Naive B cell (primary cell): ENCODE results near the gene CTRB2. TPM values are rescaled to one million over a fixed set of nuclear protein-coding genes. Genes with fewer than 3 reads are reported as not detected.
A peak's percentile ranks its signal among the peaks of the same experiment; 100 is the strongest.
"Not testable (repeated sequence)": the region's sequence is repeated elsewhere in the genome, so short reads cannot be mapped to it uniquely, and the experiment has no call there.

ENCODE experiments used
- ATAC-seq, 2 donors: fragments of 150-1000 bp; cut with Tn5 transposase; 2 replicates each; pipeline ENCODE4 v1.10.0; 2021; ENCODE audit warnings: low read depth in 2 of 2, mild to moderate bottlenecking in 2 of 2, moderate library complexity in 2 of 2
- DNase-seq: peaks from one replicate; pipeline ENCODE4 v3.0.0; 2022
- H3K27ac Mint-ChIP-seq, 6 donors: one replicate each; pipeline ENCODE4 v1.8.0; 2020 to 2022; ENCODE audit warnings: mild to moderate bottlenecking in 6 of 6, mixed read lengths in 6 of 6, moderate library complexity in 5 of 6, inconsistent platforms in 2 of 6
- H3K27me3 Mint-ChIP-seq, 3 donors: one replicate each; pipeline ENCODE4 v1.8.0; 2021 to 2022; ENCODE audit warnings: mixed read lengths in 3 of 3, mild to moderate bottlenecking in 1 of 3
- H3K36me3 Mint-ChIP-seq, 2 donors: one replicate each; pipeline ENCODE4 v1.8.0; 2020 to 2022; ENCODE audit warnings: mixed read lengths in 2 of 2, inconsistent platforms in 1 of 2, mild to moderate bottlenecking in 1 of 2
- H3K4me1 Mint-ChIP-seq, 3 donors: one replicate each; pipeline ENCODE4 v1.8.0; 2020 to 2022; ENCODE audit warnings: mixed read lengths in 3 of 3, inconsistent platforms in 1 of 3, mild to moderate bottlenecking in 1 of 3, moderate library complexity in 1 of 3
- H3K4me3 Mint-ChIP-seq, 8 donors: one replicate each; pipeline ENCODE4 v1.8.0; 2020 to 2022; ENCODE audit warnings: mild to moderate bottlenecking in 8 of 8, mixed read lengths in 8 of 8, moderate library complexity in 8 of 8, inconsistent platforms in 2 of 8
- H3K9me3 Mint-ChIP-seq, 7 donors: one replicate each; pipeline ENCODE4 v1.8.0; 2020 to 2022; ENCODE audit warnings: mixed read lengths in 7 of 7, mild to moderate bottlenecking in 5 of 7, inconsistent platforms in 2 of 7, moderate library complexity in 1 of 7
- polyA plus RNA-seq, 6 donors: library from polyadenylated mRNA; unstranded; fragments of 300-500 nt; fragmentation: Illumina TruSeq; gene quantifications; one replicate each; pipeline ENCODE4 v1.2.3, GENCODE V29; 2021; ENCODE audit warnings: low read depth in 6 of 6

The CTRB2 gene
- polyA plus RNA-seq, 6 donors from 2014 or later, result not detected

- peaks cover 68 to 89% (median 88%) of the 10 kb centered on the region in 3 donors for H3K27me3 Mint-ChIP-seq
- peaks cover 29 to 40% (median 37%) of the 10 kb centered on the region in 3 donors for H3K4me1 Mint-ChIP-seq
- DNase-seq, result no peak
- H3K27ac Mint-ChIP-seq, result no peak overlapping the region
- H3K9me3 Mint-ChIP-seq, result peaks cover 0 to 3% (median 0%) of the 10 kb centered on the region in 7 donors
- no peaks in the 10 kb centered on the region for H3K36me3 Mint-ChIP-seq
- H3K4me3 Mint-ChIP-seq, result peak overlapping the region in 1 of 8 donors; percentile 13
- ATAC-seq, result no peak
Observed at GRCh38 chr16:75248142-75248535, 41.2 kb upstream of the CTRB2 start.

- H3K4me3 Mint-ChIP-seq, result no peak overlapping the region
- DNase-seq, result no peak
- no peaks in the 10 kb centered on the region for H3K36me3 Mint-ChIP-seq
- peaks cover 74 to 89% (median 88%) of the 10 kb centered on the region in 3 donors for H3K27me3 Mint-ChIP-seq
- H3K27ac Mint-ChIP-seq, result no peak overlapping the region
- peaks cover 28 to 40% (median 36%) of the 10 kb centered on the region in 3 donors for H3K4me1 Mint-ChIP-seq
- peaks cover 0 to 3% (median 0%) of the 10 kb centered on the region in 7 donors for H3K9me3 Mint-ChIP-seq
- no peak for ATAC-seq
Observed at GRCh38 chr16:75247249-75247648, 40.3 kb upstream of the CTRB2 start.

DNA sequence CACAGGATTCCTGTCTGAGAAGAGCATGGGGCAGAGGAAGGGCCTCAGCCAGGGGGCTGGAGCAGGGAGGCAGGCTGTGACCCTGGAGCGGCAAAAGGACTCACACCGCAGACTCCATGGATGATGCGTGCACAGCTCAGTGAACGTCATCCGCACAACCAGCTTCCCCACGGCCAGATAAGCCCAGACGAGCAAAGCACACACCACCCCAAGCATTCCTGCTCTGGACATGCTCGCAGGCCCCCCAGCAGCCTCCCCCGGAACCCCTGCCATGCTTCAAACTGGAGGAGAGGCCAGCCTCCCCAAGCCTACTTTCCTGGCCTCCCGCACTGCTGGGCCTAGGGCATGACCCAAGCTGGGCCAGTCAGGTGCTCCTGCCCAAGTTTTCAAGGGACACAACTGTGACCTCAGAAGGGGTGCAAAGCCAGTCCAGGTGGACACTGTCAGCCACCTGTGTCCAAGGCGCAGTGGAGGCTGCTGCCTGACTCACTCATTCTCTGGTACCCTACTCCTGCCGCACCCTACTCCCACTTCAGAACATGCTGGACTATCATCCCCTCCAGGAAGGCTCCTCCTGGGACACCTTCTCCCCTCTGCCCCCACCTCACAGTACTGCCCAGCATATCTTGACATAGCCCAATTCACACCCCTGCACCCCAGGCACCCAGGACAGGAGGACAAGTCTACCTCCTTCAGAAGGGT, 39.7 kb upstream of the CTRB2 start:
- peaks cover 72 to 89% (median 87%) of the 10 kb centered on the region in 3 donors for H3K27me3 Mint-ChIP-seq
- peaks cover 22 to 34% (median 30%) of the 10 kb centered on the region in 3 donors for H3K4me1 Mint-ChIP-seq
- H3K36me3 Mint-ChIP-seq, result no peaks in the 10 kb centered on the region
- H3K27ac Mint-ChIP-seq, result no peak overlapping the region
- H3K4me3 Mint-ChIP-seq, result peak overlapping the region in 2 of 8 donors; percentile 13 to 39
- ATAC-seq, result no peak
- peaks cover 0 to 3% (median 0%) of the 10 kb centered on the region in 7 donors for H3K9me3 Mint-ChIP-seq
- no peak for DNase-seq

DNA sequence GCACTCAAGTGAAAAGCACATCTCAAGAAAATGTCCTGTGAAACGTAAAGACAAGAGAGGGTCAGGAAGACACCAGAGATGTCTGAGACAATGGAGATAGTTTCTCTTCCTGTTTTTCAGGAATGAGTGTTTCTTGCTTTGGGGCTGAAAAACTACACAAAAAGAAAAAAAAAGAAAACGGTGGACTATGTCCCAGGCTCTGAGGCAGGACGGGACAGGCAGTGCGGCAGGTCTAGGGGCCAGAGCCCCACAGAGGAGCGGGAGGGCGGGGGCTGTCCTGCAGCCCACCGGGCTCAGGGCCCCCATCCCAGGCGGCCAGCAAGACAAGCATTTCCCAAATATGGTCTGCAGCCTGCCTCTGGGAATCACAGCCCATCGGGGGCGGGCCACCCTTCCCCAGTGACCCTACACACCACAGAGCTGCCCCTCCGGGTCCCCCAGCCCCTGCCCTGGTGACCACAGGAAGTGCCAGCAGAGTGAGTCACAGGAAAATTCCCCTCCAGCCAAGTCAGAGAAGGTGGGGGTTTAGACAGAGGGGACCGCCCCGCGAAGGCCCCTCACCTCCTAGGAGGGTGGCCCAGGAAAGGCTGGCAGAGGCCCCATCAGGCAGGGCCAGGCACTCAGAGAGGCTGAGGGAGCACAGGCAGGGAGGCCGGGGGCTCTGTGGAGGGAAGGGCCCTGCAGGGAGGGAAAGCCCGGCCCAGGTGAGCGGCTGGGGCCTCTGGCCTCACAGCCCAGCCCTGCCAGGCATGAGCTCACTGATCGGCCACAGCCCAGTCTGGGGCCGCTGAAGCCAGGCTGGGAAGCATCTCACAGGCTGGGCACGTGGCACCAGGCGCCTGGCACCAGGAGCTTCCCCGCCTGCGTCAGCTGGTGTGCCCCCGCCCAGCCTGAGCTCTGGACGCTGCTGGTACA, 38.1 kb upstream of the CTRB2 start:
- Mint-ChIP-seq H3K4me1 (peaks cover 18 to 28% (median 27%) of the 10 kb centered on the region in 3 donors), H3K27ac (no peak overlapping the region), H3K9me3 (peaks cover 0 to 3% (median 0%) of the 10 kb centered on the region in 7 donors), H3K36me3 (no peaks in the 10 kb centered on the region), H3K4me3 (peak overlapping the region in 1 of 8 donors; percentile 81), H3K27me3 (peaks cover 79 to 96% (median 90%) of the 10 kb centered on the region in 3 donors)
- peak; percentile 40 to 41 for ATAC-seq
- no peak for DNase-seq

GRCh38 chr16:75244225-75244809, 37.4 kb upstream of the CTRB2 start:
- ATAC-seq (no peak), DNase-seq (no peak)
- peak overlapping the region in 2 of 8 donors; percentile 23 to 41 for H3K4me3 Mint-ChIP-seq
- H3K9me3 Mint-ChIP-seq, result peaks cover 0 to 3% (median 0%) of the 10 kb centered on the region in 7 donors
- H3K27me3 Mint-ChIP-seq, result peaks cover 78 to 94% (median 92%) of the 10 kb centered on the region in 3 donors
- H3K4me1 Mint-ChIP-seq, result peaks cover 14 to 28% (median 24%) of the 10 kb centered on the region in 3 donors
- H3K27ac Mint-ChIP-seq, result no peak overlapping the region
- no peaks in the 10 kb centered on the region for H3K36me3 Mint-ChIP-seq

GRCh38 chr16:75243667-75244224, 36.8 kb upstream of the CTRB2 start:
- DNase-seq (no peak), ATAC-seq (no peak)
- Mint-ChIP-seq H3K4me3 (peak overlapping the region in 2 of 8 donors; percentile 33 to 62), H3K36me3 (no peaks in the 10 kb centered on the region), H3K4me1 (peaks cover 14 to 28% (median 24%) of the 10 kb centered on the region in 3 donors), H3K9me3 (peaks cover 0 to 3% (median 0%) of the 10 kb centered on the region in 7 donors), H3K27ac (no peak overlapping the region), H3K27me3 (peaks cover 77 to 94% (median 94%) of the 10 kb centered on the region in 3 donors)

DNA sequence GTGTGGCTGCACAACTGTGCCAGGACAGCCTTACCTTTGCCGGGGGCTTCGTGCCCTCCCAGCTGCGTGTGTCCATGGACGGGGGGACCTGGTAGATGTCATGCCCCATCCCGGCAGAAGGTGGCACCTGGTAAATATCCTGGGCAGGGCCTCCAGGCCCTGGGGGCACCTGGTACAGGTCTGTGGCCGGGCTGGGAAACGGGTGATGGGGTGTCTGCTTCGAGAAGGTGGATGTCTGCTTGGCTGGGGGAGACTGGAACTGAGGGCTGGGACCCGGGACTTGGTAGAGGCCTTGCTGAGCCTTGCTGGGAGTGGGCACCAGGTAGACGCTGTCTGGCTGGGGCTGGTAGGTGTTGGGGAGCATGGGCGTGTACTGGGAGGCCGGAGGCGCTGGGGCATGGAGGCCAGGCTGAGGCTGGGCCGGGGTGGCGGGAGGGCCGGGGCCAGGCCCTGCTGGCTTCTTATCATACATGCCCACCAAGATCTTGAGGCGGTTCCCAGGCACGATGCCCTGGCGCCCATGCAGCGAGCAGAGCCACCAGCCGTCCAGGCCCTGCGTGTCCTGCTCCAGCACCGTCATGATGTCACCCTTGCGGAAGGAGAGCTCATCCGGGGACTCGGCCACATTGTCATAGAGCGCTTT, 35.6 kb upstream of the CTRB2 start:
- H3K27ac Mint-ChIP-seq, result peak overlapping the region in 1 of 6 donors; percentile 21
- H3K9me3 Mint-ChIP-seq, result not testable (repeated sequence)

GRCh38 chr16:75241955-75242354, 35.0 kb upstream of the CTRB2 start:
- Mint-ChIP-seq H3K4me1 (peaks cover 10 to 18% (median 17%) of the 10 kb centered on the region in 3 donors), H3K4me3 (no peak overlapping the region), H3K36me3 (no peaks in the 10 kb centered on the region), H3K27me3 (peaks cover 64 to 93% (median 90%) of the 10 kb centered on the region in 3 donors), H3K27ac (no peak overlapping the region), H3K9me3 (peaks cover 0 to 1% (median 0%) of the 10 kb centered on the region in 7 donors)
- DNase-seq, result no peak
- ATAC-seq, result no peak

More for the DNA sequence above, 35.6 kb upstream of the CTRB2 start:
- Mint-ChIP-seq H3K27me3 (peaks cover 66 to 93% (median 92%) of the 10 kb centered on the region in 3 donors), H3K4me1 (peaks cover 10 to 20% (median 17%) of the 10 kb centered on the region in 3 donors)
- DNase-seq, H3K36me3 Mint-ChIP-seq, H3K4me3 Mint-ChIP-seq, ATAC-seq: not testable (repeated sequence)

- Mint-ChIP-seq H3K4me3 (no peak overlapping the region), H3K9me3 (no peaks in the 10 kb centered on the region), H3K36me3 (no peaks in the 10 kb centered on the region), H3K27me3 (peaks cover 58 to 90% (median 88%) of the 10 kb centered on the region in 3 donors), H3K4me1 (peaks cover 8 to 17% (median 15%) of the 10 kb centered on the region in 3 donors), H3K27ac (no peak overlapping the region)
- no peak for ATAC-seq
- DNase-seq, result no peak
Observed at GRCh38 chr16:75241412-75241811, 34.5 kb upstream of the CTRB2 start.

GRCh38 chr16:75240633-75241032, 33.7 kb upstream of the CTRB2 start:
- H3K36me3 Mint-ChIP-seq, H3K27ac Mint-ChIP-seq, H3K4me3 Mint-ChIP-seq, DNase-seq, H3K9me3 Mint-ChIP-seq, ATAC-seq: not testable (repeated sequence)
- peaks cover 57 to 90% (median 88%) of the 10 kb centered on the region in 3 donors for H3K27me3 Mint-ChIP-seq
- peaks cover 8 to 17% (median 16%) of the 10 kb centered on the region in 3 donors for H3K4me1 Mint-ChIP-seq

DNA sequence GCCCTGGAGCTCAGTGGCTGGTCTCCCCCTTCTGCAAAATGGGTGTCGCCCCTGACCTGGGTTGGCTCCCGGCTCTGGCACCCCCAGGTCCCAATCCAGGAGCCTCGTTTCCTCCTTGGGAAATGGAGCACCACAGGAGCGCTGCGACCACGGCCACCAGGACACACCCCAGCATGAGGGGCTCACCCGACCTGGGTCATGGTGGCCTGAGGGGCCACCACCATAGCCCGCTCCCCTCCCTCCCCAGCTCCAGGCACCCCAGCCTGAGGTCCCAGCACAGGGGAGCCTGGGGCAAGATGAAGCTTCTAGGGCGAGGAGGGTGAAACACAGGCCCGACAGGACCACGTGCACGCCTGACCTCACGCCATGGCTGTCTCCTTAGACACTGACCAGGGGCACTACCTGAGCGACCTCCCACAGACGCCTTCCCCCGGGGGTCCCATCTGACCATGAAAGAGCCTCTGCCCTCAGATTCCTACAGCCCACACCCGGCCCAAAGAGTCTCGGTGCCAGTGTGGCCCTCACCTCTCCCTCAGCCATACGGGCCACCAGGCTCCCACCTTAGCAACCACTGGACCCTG, 32.7 kb upstream of the CTRB2 start:
- H3K36me3 Mint-ChIP-seq, result no peaks in the 10 kb centered on the region
- DNase-seq (no peak), ATAC-seq (no peak)
- H3K4me1 Mint-ChIP-seq, result peaks cover 5 to 12% (median 11%) of the 10 kb centered on the region in 3 donors
- H3K4me3 Mint-ChIP-seq, result peak overlapping the region in 1 of 8 donors; percentile 75
- H3K27ac Mint-ChIP-seq, result no peak overlapping the region
- no peaks in the 10 kb centered on the region for H3K9me3 Mint-ChIP-seq
- peaks cover 51 to 88% (median 85%) of the 10 kb centered on the region in 3 donors for H3K27me3 Mint-ChIP-seq

- H3K36me3 Mint-ChIP-seq, result no peaks in the 10 kb centered on the region
- H3K4me3 Mint-ChIP-seq, result no peak overlapping the region
Observed at GRCh38 chr16:75238853-75239541, 32.0 kb upstream of the CTRB2 start.

More at GRCh38 chr16:75238853-75239541, 32.0 kb upstream of the CTRB2 start:
- H3K4me1 Mint-ChIP-seq, result peaks cover 3 to 8% (median 6%) of the 10 kb centered on the region in 3 donors
- DNase-seq (no peak), ATAC-seq (no peak)
- H3K27ac Mint-ChIP-seq, result no peak overlapping the region
- no peaks in the 10 kb centered on the region for H3K9me3 Mint-ChIP-seq
- peaks cover 46 to 88% (median 85%) of the 10 kb centered on the region in 3 donors for H3K27me3 Mint-ChIP-seq
